ENCODE results near the gene RELN.

DNA sequence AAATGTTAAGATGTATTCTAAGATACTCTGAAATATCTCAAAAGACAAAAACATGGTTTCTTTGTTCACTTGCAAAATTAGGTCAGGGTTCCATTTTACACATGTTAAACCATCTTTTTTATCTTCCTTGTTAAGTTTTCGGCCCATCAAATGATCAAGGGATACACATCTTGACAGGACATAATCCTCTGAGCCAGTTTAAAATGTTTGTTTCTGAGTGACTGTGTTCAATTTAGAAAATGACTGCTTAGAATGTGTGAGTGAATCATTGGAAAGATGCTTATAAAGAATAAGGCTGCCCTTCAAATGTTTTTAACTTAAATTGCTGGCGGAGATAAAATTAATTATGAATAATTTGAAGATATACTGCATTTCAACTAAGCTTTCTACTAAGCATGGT, 447.5 kb downstream of the RELN start:
- no peak for TF ChIP-seq EZH2 (IDR thresholded peaks at IDR 0.05; ENCODE audit: low read length, missing control alignments)
- TF ChIP-seq, protein P1, sequence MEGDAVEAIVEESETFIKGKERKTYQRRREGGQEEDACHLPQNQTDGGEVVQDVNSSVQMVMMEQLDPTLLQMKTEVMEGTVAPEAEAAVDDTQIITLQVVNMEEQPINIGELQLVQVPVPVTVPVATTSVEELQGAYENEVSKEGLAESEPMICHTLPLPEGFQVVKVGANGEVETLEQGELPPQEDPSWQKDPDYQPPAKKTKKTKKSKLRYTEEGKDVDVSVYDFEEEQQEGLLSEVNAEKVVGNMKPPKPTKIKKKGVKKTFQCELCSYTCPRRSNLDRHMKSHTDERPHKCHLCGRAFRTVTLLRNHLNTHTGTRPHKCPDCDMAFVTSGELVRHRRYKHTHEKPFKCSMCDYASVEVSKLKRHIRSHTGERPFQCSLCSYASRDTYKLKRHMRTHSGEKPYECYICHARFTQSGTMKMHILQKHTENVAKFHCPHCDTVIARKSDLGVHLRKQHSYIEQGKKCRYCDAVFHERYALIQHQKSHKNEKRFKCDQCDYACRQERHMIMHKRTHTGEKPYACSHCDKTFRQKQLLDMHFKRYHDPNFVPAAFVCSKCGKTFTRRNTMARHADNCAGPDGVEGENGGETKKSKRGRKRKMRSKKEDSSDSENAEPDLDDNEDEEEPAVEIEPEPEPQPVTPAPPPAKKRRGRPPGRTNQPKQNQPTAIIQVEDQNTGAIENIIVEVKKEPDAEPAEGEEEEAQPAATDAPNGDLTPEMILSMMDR (conservative IDR thresholded peaks at IDR 0.05 in 1 of 2, IDR thresholded peaks at IDR 0.05 in 1 of 2; ENCODE audit: low read depth in 1 of 2, low read length in 2 of 2), result no peak

Measured in fibroblast of lung (primary cell).